Mammary epithelial cell (primary cell): ENCODE results near the gene GAB2.

Experiments used
- CTCF ChIP-seq, 2 donors: IDR thresholded peaks in 1 of 2; conservative IDR thresholded peaks in 1 of 2; 2 replicates each; pipeline ENCODE4 v1.5.1; 2011 to 2012; ENCODE audit warnings: inconsistent platforms in 2 of 2, low read length in 2 of 2, mild to moderate bottlenecking in 2 of 2, control low read depth in 1 of 2, low read depth in 1 of 2; ENCODE audit not compliant: insufficient read depth in 1 of 2; ENCODE audit errors: extremely low read depth in 1 of 2
- EZH2 ChIP-seq: IDR thresholded peaks from 2 replicates; pipeline ENCODE4 v1.6.1; 2012; ENCODE audit warnings: low read length, inconsistent platforms, borderline replicate concordance

DNA sequence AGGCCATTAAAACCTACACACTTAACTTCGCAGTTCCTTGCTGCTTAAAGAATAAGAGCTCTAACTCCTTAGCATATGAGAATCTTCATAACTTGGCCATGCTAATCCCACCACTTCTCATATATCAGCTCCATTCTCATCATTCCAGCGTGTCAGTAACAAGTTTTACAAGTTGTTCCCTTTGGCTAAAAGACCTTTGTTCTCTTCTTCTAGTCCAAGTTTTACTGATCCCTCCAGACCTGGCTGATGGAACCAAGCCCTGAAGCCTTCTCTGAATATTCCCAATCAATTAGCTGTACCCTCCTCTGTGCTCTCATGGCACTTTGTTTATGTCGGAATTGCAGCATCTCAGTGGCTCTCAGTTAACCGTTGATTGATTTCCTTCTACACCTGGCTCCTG, 35.8 kb downstream of the GAB2 start:
- TF ChIP-seq CTCF (conservative IDR thresholded peaks at IDR 0.05 in 1 of 2, IDR thresholded peaks at IDR 0.05 in 1 of 2; ENCODE audit: extremely low read depth in 1 of 2, insufficient read depth in 1 of 2, low read depth in 1 of 2, low read length in 2 of 2) (no peak), EZH2 (no peak)
